H1 (cell line): ENCODE results near the gene PHRF1. TPM values are rescaled to one million over a fixed set of nuclear protein-coding genes. Genes with fewer than 3 reads are reported as not detected.

Source experiments
- CTCF ChIA-PET: fragments of 300-600 bp; sonication (Branson Sonifier 250); formaldehyde crosslinking; loops from one replicate; lab custom pipeline; 2021; ENCODE audit not compliant: partially characterized antibody; lab: Charles Lee
- POLR2A ChIA-PET: fragments of 300-600 bp; sonication (Branson Sonifier 250); formaldehyde crosslinking; loops from one replicate; lab custom pipeline; 2021; ENCODE audit warnings: inconsistent platforms; ENCODE audit not compliant: partially characterized antibody; lab: Charles Lee
- DNase-seq, 2 experiments: peaks; one replicate each; pipeline versions ENCODE4 v3.0.0 to v3.0.0-alpha.2; 2010 to 2022; ENCODE audit warnings: low spot score in 2 of 2, low read depth in 1 of 2, mixed read lengths in 1 of 2
- FAIRE-seq: peaks from 2 replicates; lab custom pipeline; 2011; peaks lifted over from hg19 to GRCh38; lab: Jason Lieb, UNC
- H2AFZ ChIP-seq: 2 replicates; pipeline ENCODE4 v1.8.1; 2012; ENCODE audit warnings: low read length, inconsistent platforms
- H2AK5ac ChIP-seq: 2 replicates; pipeline ENCODE4 v1.6.1; 2013; ENCODE audit warnings: low read depth, low read length
- H2BK120ac ChIP-seq: replicated peaks from 2 replicates; pipeline ENCODE3; 2013; ENCODE audit warnings: low read depth, low read length, inconsistent platforms
- H2BK12ac ChIP-seq: 2 replicates; pipeline ENCODE4 v1.6.1; 2013; ENCODE audit warnings: low read depth, low read length
- H2BK15ac ChIP-seq: 2 replicates; pipeline ENCODE4 v1.6.1; 2013; ENCODE audit warnings: low read length
- H2BK20ac ChIP-seq: 2 replicates; pipeline ENCODE4 v1.6.1; 2013; ENCODE audit warnings: low read length
- H2BK5ac ChIP-seq: 2 replicates; pipeline ENCODE4 v1.6.1; 2013; ENCODE audit warnings: low read depth, low read length
- H3K14ac ChIP-seq: 2 replicates; pipeline ENCODE4 v1.6.1; 2013; ENCODE audit warnings: inconsistent platforms; ENCODE audit not compliant: insufficient read length
- H3K18ac ChIP-seq: 2 replicates; pipeline ENCODE4 v1.6.1; 2013; ENCODE audit warnings: low read length; ENCODE audit errors: extremely low read depth
- H3K23ac ChIP-seq: 2 replicates; pipeline ENCODE4 v1.6.1; 2013; ENCODE audit warnings: inconsistent platforms; ENCODE audit not compliant: insufficient read length
- H3K23me2 ChIP-seq: 2 replicates; pipeline ENCODE4 v1.6.1; 2013; ENCODE audit warnings: low read depth, low read length
- H3K27ac ChIP-seq: 2 replicates; pipeline ENCODE4 v1.6.1; 2011; ENCODE audit warnings: low read depth, low read length, inconsistent platforms
- H3K27me3 ChIP-seq, 4 experiments: replicated peaks in 1 of 4; 1 replicate in 1 of 4; 2 replicates in 3 of 4; pipeline versions ENCODE4 v1.6.1 to v1.8.1; 2011 to 2013; ENCODE audit warnings: low read length in 3 of 4, mild to moderate bottlenecking in 3 of 4, inconsistent platforms in 2 of 4, mixed read lengths in 2 of 4, moderate library complexity in 1 of 4; ENCODE audit not compliant: control insufficient read depth in 3 of 4, insufficient read depth in 3 of 4; ENCODE audit errors: extremely low read depth in 1 of 4
- H3K36me3 ChIP-seq, 4 experiments: 2 replicates each; pipeline versions ENCODE4 v1.6.1 to v1.8.1; 2011 to 2013; ENCODE audit warnings: mild to moderate bottlenecking in 4 of 4, low read length in 3 of 4, moderate library complexity in 2 of 4, control low read depth in 1 of 4, inconsistent platforms in 1 of 4; ENCODE audit not compliant: insufficient read depth in 4 of 4, control insufficient read depth in 2 of 4
- H3K4ac ChIP-seq: replicated peaks from 2 replicates; pipeline ENCODE3; 2013; ENCODE audit warnings: low read length, low read depth, mixed read lengths, inconsistent platforms; ENCODE audit not compliant: insufficient read length
- H3K4me1 ChIP-seq, 4 experiments: replicated peaks in 1 of 4; 1 replicate in 1 of 4; 2 replicates in 3 of 4; pipeline versions ENCODE4 v1.6.1 to v1.8.1; 2011 to 2013; ENCODE audit warnings: low read length in 3 of 4, inconsistent platforms in 2 of 4, mixed read lengths in 1 of 4; ENCODE audit not compliant: insufficient read depth in 4 of 4, control insufficient read depth in 3 of 4
- H3K4me2 ChIP-seq, 2 experiments: 2 replicates each; pipeline versions ENCODE4 v1.6.1 to v1.8.1; 2011 to 2013; ENCODE audit warnings: low read depth in 2 of 2, low read length in 2 of 2, control low read depth in 1 of 2, inconsistent platforms in 1 of 2, mild to moderate bottlenecking in 1 of 2; ENCODE audit not compliant: insufficient read depth in 1 of 2
- H3K4me3 ChIP-seq, 4 experiments: fragments of 200-600, 300-600 bp in 1 of 4; sonication (generic), shearing (Covaris generic), sonication (Bioruptor Twin) in 1 of 4; 2 replicates each; pipeline versions ENCODE4 v1.5.1 to v1.8.1; 2011 to 2016; ENCODE audit warnings: low read length in 4 of 4, low read depth in 3 of 4, control low read depth in 2 of 4, inconsistent platforms in 2 of 4, mild to moderate bottlenecking in 2 of 4, mixed read lengths in 1 of 4, moderate library complexity in 1 of 4; ENCODE audit not compliant: insufficient read depth in 2 of 4; ENCODE audit errors: extremely low read depth in 1 of 4
- H3K56ac ChIP-seq: replicated peaks from 2 replicates; pipeline ENCODE3; 2013; ENCODE audit warnings: low read depth, mild to moderate bottlenecking, mixed read lengths, low read length, inconsistent platforms; ENCODE audit not compliant: insufficient read length
- H3K79me1 ChIP-seq: 2 replicates; pipeline ENCODE4 v1.6.1; 2013; ENCODE audit warnings: low read depth, low read length, control low read depth
- H3K79me2 ChIP-seq, 2 experiments: 2 replicates each; pipeline versions ENCODE4 v1.6.1 to v1.8.1; 2012 to 2013; ENCODE audit warnings: low read length in 2 of 2, mild to moderate bottlenecking in 2 of 2, inconsistent platforms in 1 of 2; ENCODE audit not compliant: insufficient read depth in 2 of 2, control insufficient read depth in 1 of 2
- H3K9ac ChIP-seq, 4 experiments: replicated peaks in 1 of 4; 1 replicate in 1 of 4; 2 replicates in 3 of 4; pipeline versions ENCODE4 v1.6.1 to v1.8.1; 2011 to 2013; ENCODE audit warnings: low read depth in 3 of 4, low read length in 3 of 4, control low read depth in 2 of 4, mild to moderate bottlenecking in 2 of 4, moderate library complexity in 2 of 4, inconsistent platforms in 1 of 4; ENCODE audit errors: extremely low read depth in 1 of 4
- H3K9me3 ChIP-seq, 2 experiments: 2 replicates each; pipeline versions ENCODE4 v1.6.1 to v1.8.1; 2012 to 2013; ENCODE audit warnings: mild to moderate bottlenecking in 2 of 2, moderate library complexity in 2 of 2, control low read depth in 1 of 2, inconsistent platforms in 1 of 2, low read depth in 1 of 2, low read length in 1 of 2, mixed read lengths in 1 of 2; ENCODE audit not compliant: insufficient read depth in 2 of 2
- H4K20me1 ChIP-seq, 2 experiments: replicated peaks in 1 of 2; 2 replicates each; pipeline versions ENCODE3 to v1.8.1; 2011 to 2013; ENCODE audit warnings: inconsistent platforms in 2 of 2, low read length in 2 of 2, mild to moderate bottlenecking in 1 of 2; ENCODE audit not compliant: insufficient read depth in 2 of 2, control insufficient read depth in 1 of 2
- H4K5ac ChIP-seq: 2 replicates; pipeline ENCODE4 v1.6.1; 2013; ENCODE audit warnings: low read length, low read depth, mixed read lengths, inconsistent platforms; ENCODE audit not compliant: insufficient read length
- H4K8ac ChIP-seq: 2 replicates; pipeline ENCODE4 v1.8.0; 2013; ENCODE audit warnings: mild to moderate bottlenecking, moderate library complexity, low read length, inconsistent platforms; ENCODE audit not compliant: insufficient read depth; ENCODE audit errors: extremely low read depth
- H4K91ac ChIP-seq: replicated peaks from 2 replicates; pipeline ENCODE3; 2013; ENCODE audit warnings: low read length, mixed read lengths, inconsistent platforms; ENCODE audit not compliant: insufficient read length
- CBX8 ChIP-seq: fragments of 300-800, 300-1000 bp; sonication (generic); IDR thresholded peaks from 2 replicates; pipeline ENCODE4 v1.7.1; 2016; ENCODE audit warnings: low read depth, low read length, borderline replicate concordance
- WGBS, 2 experiments: shearing (Covaris generic) in 1 of 2; methylation state at CpG; one replicate each; pipeline versions ENCODE4 v1.1.6 to v1.1.7; 2013 to 2015; ENCODE audit warnings: low lambda C conversion rate in 2 of 2, mixed read lengths in 2 of 2, inconsistent platforms in 1 of 2, low coverage in 1 of 2, missing lambda C conversion rate in 1 of 2; ENCODE audit not compliant: insufficient replicate concordance in 2 of 2, insufficient coverage in 1 of 2, insufficient read length in 1 of 2; ENCODE audit errors: extremely low coverage in 1 of 2, missing lambda C conversion rate in 1 of 2; 5-methylcytosine and 5-hydroxymethylcytosine counted together
- polyA plus RNA-seq, 7 experiments: library from polyadenylated mRNA; depleted of rRNA in 3 of 7; stranded (reverse) in 5 of 7; unstranded in 2 of 7; fragments of >200 nt in 5 of 7; fragments of 200-250 nt in 2 of 7; gene quantifications; 1 replicate in 5 of 7; 2 replicates in 1 of 7; 4 replicates in 1 of 7; pipeline versions ENCODE4 v1.2.1 to v1.2.3, GENCODE V29; 2011 to 2013; ENCODE audit warnings: missing spikeins in 2 of 7, mixed read lengths in 2 of 7
- total RNA-seq: library from RNA; stranded (reverse); fragmentation: NEBNext Ultra II Directional; extraction: Animal tissue kit (Norgen Biotek cat#: 25700); gene quantifications from 2 replicates; pipeline ENCODE4 v1.2.1, GENCODE V29; 2021

PHRF1 gene
- total and polyA plus RNA-seq, 2 of the 8 experiments (the other 6 are each of a cell fraction or from before 2014, with no cell fraction given), result 13.4 to 37.3 TPM

GRCh38 chr11:656866-657265 lies 80.6 kb downstream of the PHRF1 start:
- H4K20me1 ChIP-seq, result no peaks in the 10 kb centered on the region
- no peaks in the 10 kb centered on the region for H3K9me3 ChIP-seq
- H2AFZ ChIP-seq, result no peak overlapping the region
- H2BK5ac ChIP-seq, result no peak overlapping the region
- no peak overlapping the region for H3K27ac ChIP-seq
- no peaks in the 10 kb centered on the region for H3K79me2 ChIP-seq
- no peak overlapping the region for H3K4me2 ChIP-seq
- no peak overlapping the region for H3K18ac ChIP-seq
- H3K36me3 ChIP-seq, result peaks cover 0 to 16% (median 5%) of the 10 kb centered on the region in 4 experiments; a peak in 7 of 8 replicates
- no peak overlapping the region for H4K5ac ChIP-seq
- no peak overlapping the region for H2BK15ac ChIP-seq
- H3K4ac ChIP-seq, result no peak overlapping the region
- no peaks in the 10 kb centered on the region for H3K4me1 ChIP-seq
- DNase-seq (no peak), FAIRE-seq (no peak)
- CTCF ChIA-PET, result interaction anchor here (1.3 to 2.0 kb wide), 5 partner anchors 12 to 109 kb away, joined by 3 to 6 read pairs (median 4); no protein-coding TSS in a partner anchor
- H2AK5ac ChIP-seq, result no peak overlapping the region
- H4K8ac ChIP-seq, result no peak overlapping the region
- H2BK12ac ChIP-seq, result no peak overlapping the region
- H3K14ac ChIP-seq, result no peak overlapping the region
- no peak overlapping the region for H2BK20ac ChIP-seq
- H3K9ac ChIP-seq, result no peak overlapping the region
- H3K23me2 ChIP-seq, result no peaks in the 10 kb centered on the region
- WGBS, 2 experiments, result 95% methylated on average over 7 of the region's 7 CpGs; no CpG with 5 or more reads in 1 of the 2 experiments
- no peak overlapping the region for H4K91ac ChIP-seq
- POLR2A ChIA-PET, result interaction anchor here (1.4 to 4.0 kb wide), 2 partner anchors 10 to 23 kb away, joined by 5 to 19 read pairs; no protein-coding TSS in a partner anchor
- no peak overlapping the region for H2BK120ac ChIP-seq
- no peaks in the 10 kb centered on the region for H3K27me3 ChIP-seq
- no peaks in the 10 kb centered on the region for H3K79me1 ChIP-seq
- H3K4me3 ChIP-seq, result no peak overlapping the region
- no peak overlapping the region for H3K23ac ChIP-seq
- H3K56ac ChIP-seq, result no peak overlapping the region
- no peak for TF ChIP-seq CBX8
